Activated CD4-positive, alpha-beta T cell treated with anti-CD3 and anti-CD28 coated beads for 36 hours (primary cell): ENCODE results near the gene SLC29A1. TPM values are rescaled to one million over a fixed set of nuclear protein-coding genes. Genes with fewer than 3 reads are reported as not detected.

Experiments used
- ATAC-seq: fragments of 200-7000 bp; cut with Tn5 transposase; one replicate; pipeline ENCODE4 v1.10.0; 2021; ENCODE audit warnings: mild to moderate bottlenecking, moderate library complexity
- CTCF ChIA-PET: fragments of 350-600 bp; sonication (Branson Sonifier 250); formaldehyde crosslinking; loops from one replicate; lab custom pipeline; 2021; ENCODE audit warnings: antibody characterized with exemption; lab: Charles Lee
- POLR2A ChIA-PET: fragments of 350-600 bp; sonication (Branson Sonifier 250); formaldehyde crosslinking; loops from one replicate; lab custom pipeline; 2021; ENCODE audit warnings: antibody characterized with exemption, inconsistent platforms; lab: Charles Lee
- DNase-seq: peaks from one replicate; pipeline ENCODE4 v3.0.0-alpha.2; 2020
- H3K27ac Mint-ChIP-seq: one replicate; pipeline ENCODE4 v1.8.0; 2021; ENCODE audit warnings: mixed read lengths
- H3K27me3 Mint-ChIP-seq: one replicate; pipeline ENCODE4 v1.8.0; 2021; ENCODE audit warnings: mixed read lengths
- H3K36me3 Mint-ChIP-seq: one replicate; pipeline ENCODE4 v1.8.0; 2021; ENCODE audit warnings: low read depth, mixed read lengths
- H3K4me1 Mint-ChIP-seq: one replicate; pipeline ENCODE4 v1.8.0; 2021; ENCODE audit warnings: mixed read lengths
- H3K4me3 Mint-ChIP-seq: one replicate; pipeline ENCODE4 v1.8.0; 2021; ENCODE audit warnings: mild to moderate bottlenecking, moderate library complexity, mixed read lengths
- H3K9me3 Mint-ChIP-seq: one replicate; pipeline ENCODE4 v1.8.0; 2021; ENCODE audit warnings: low read depth, mixed read lengths
- intact Hi-C, 2 experiments: fragments of 100-400 bp; cut with DNase I in 1 of 2; cut with micrococcal nuclease in 1 of 2; formaldehyde crosslinking; loops; one replicate each; pipeline versions ENCODE4 v1.14.2 to v1.15.1; 2022 to 2024; cut with DNase I, micrococcal nuclease
- total RNA-seq, 2 experiments: library from RNA; stranded (reverse); gene quantifications; one replicate each; pipeline ENCODE4 v1.2.3, GENCODE V29; 2021

SLC29A1 gene
- total RNA-seq, 2 experiments from 2014 or later = 59.8 to 98.3 TPM

- Mint-ChIP-seq H3K9me3 (no peaks in the 10 kb centered on the region), H3K36me3 (peaks cover 15% of the 10 kb centered on the region), H3K27ac (peak overlapping the region; percentile 12), H3K4me1 (peaks cover 40% of the 10 kb centered on the region), H3K27me3 (no peaks in the 10 kb centered on the region), H3K4me3 (peak overlapping the region; percentile 83)
- ATAC-seq (peak; percentile 54), DNase-seq (peak; percentile 58)
- ChIA-PET POLR2A (interaction anchor here (0.7 to 3.2 kb wide), 10 partner anchors 11 to 595 kb away, joined by 3 to 55 read pairs (median 4); partner anchors contain the start of genes AARS2, GTPBP2, HSP90AB1 and SLC35B2), CTCF (interaction anchor here (0.5 to 1.8 kb wide), 21 partner anchors 9 to 1026 kb away, joined by 3 to 15 read pairs (median 4); partner anchors contain the start of genes AARS2, HSP90AB1 and SLC35B2)
- intact Hi-C loops = loop anchor here in 1 of 2 experiments (1.0 to 2.0 kb wide), 3 partner anchors 13 to 51 kb away; partner anchors contain the start of gene NFKBIE
Observed at GRCh38 chr6:44224029-44224964, 902 bp downstream of the SLC29A1 start.

GRCh38 chr6:44224965-44225305, 1.5 kb downstream of the SLC29A1 start:
- Mint-ChIP-seq H3K36me3 (peaks cover 17% of the 10 kb centered on the region), H3K9me3 (no peaks in the 10 kb centered on the region), H3K4me3 (peak overlapping the region; percentile 83), H3K4me1 (peaks cover 37% of the 10 kb centered on the region), H3K27me3 (no peaks in the 10 kb centered on the region), H3K27ac (no peak overlapping the region)
- DNase-seq = no peak
- CTCF ChIA-PET = interaction anchor here (0.5 to 1.8 kb wide), 18 partner anchors 8 to 1027 kb away, joined by 3 to 15 read pairs (median 4); partner anchors contain the start of genes AARS2, HSP90AB1 and SLC35B2
- ATAC-seq = no peak
- POLR2A ChIA-PET = interaction anchor here (0.9 to 3.2 kb wide), 7 partner anchors 13 to 88 kb away, joined by 3 to 55 read pairs (median 5); partner anchors contain the start of genes AARS2, HSP90AB1 and SLC35B2
- intact Hi-C loops = loop anchor here in 1 of 2 experiments (1.0 to 2.0 kb wide), 3 partner anchors 12 to 52 kb away; partner anchors contain the start of gene NFKBIE

GRCh38 chr6:44225579-44226325, 2.4 kb downstream of the SLC29A1 start:
- DNase-seq (no peak), ATAC-seq (no peak)
- Mint-ChIP-seq H3K9me3 (no peaks in the 10 kb centered on the region), H3K36me3 (peaks cover 23% of the 10 kb centered on the region), H3K27ac (no peak overlapping the region), H3K4me3 (peak overlapping the region; percentile 46), H3K27me3 (no peaks in the 10 kb centered on the region), H3K4me1 (peaks cover 35% of the 10 kb centered on the region)
- POLR2A ChIA-PET = no interaction called here
- intact Hi-C loops = loop anchor here in 1 of 2 experiments (2.0 kb wide), 2 partner anchors 39 to 53 kb away; partner anchors contain the start of gene NFKBIE
- CTCF ChIA-PET = interaction anchor here (1.2 to 1.8 kb wide), 2 partner anchors 9 to 12 kb away, joined by 3 to 15 read pairs; no protein-coding TSS in a partner anchor

GRCh38 chr6:44226368-44227147, 3.2 kb downstream of the SLC29A1 start:
- Mint-ChIP-seq H3K9me3 (no peaks in the 10 kb centered on the region), H3K36me3 (peaks cover 31% of the 10 kb centered on the region), H3K27ac (no peak overlapping the region), H3K27me3 (no peaks in the 10 kb centered on the region), H3K4me1 (peaks cover 30% of the 10 kb centered on the region), H3K4me3 (no peak overlapping the region)
- DNase-seq (no peak), ATAC-seq (no peak)
- ChIA-PET CTCF (interaction anchor here (0.6 to 0.9 kb wide), 2 partner anchors 9 to 79 kb away, joined by 3 read pairs; no protein-coding TSS in a partner anchor), POLR2A (no interaction called here)
- intact Hi-C loops = no loop called here

GRCh38 chr6:44227148-44227793, 3.9 kb downstream of the SLC29A1 start:
- peaks cover 24% of the 10 kb centered on the region for H3K4me1 Mint-ChIP-seq
- H3K27me3 Mint-ChIP-seq = no peaks in the 10 kb centered on the region
- no peaks in the 10 kb centered on the region for H3K9me3 Mint-ChIP-seq
- no peak overlapping the region for H3K27ac Mint-ChIP-seq
- no peak overlapping the region for H3K4me3 Mint-ChIP-seq
- intact Hi-C loops = no loop called here
- CTCF ChIA-PET = interaction anchor here (0.6 to 0.9 kb wide), 2 partner anchors 9 to 78 kb away, joined by 3 read pairs; no protein-coding TSS in a partner anchor
- DNase-seq = no peak
- peaks cover 35% of the 10 kb centered on the region for H3K36me3 Mint-ChIP-seq
- ATAC-seq = no peak
- POLR2A ChIA-PET = no interaction called here

GRCh38 chr6:44228031-44228430, 4.6 kb downstream of the SLC29A1 start:
- DNase-seq (no peak), ATAC-seq (no peak)
- Mint-ChIP-seq H3K36me3 (peaks cover 40% of the 10 kb centered on the region), H3K27ac (no peak overlapping the region), H3K4me1 (peaks cover 16% of the 10 kb centered on the region), H3K4me3 (no peak overlapping the region), H3K27me3 (no peaks in the 10 kb centered on the region), H3K9me3 (no peaks in the 10 kb centered on the region)
- POLR2A ChIA-PET = interaction anchor here (0.6 to 0.9 kb wide), 3 partner anchors 15 to 79 kb away, joined by 3 to 4 read pairs (median 3); partner anchors contain the start of gene HSP90AB1
- CTCF ChIA-PET = interaction anchor here (0.7 kb wide), 1 partner anchor 744 kb away, joined by 4 read pairs; no protein-coding TSS in a partner anchor
- intact Hi-C loops = no loop called here

- DNase-seq (no peak), ATAC-seq (no peak)
- H3K27me3 Mint-ChIP-seq = no peaks in the 10 kb centered on the region
- no peak overlapping the region for H3K4me3 Mint-ChIP-seq
- peaks cover 41% of the 10 kb centered on the region for H3K36me3 Mint-ChIP-seq
- H3K9me3 Mint-ChIP-seq = no peaks in the 10 kb centered on the region
- POLR2A ChIA-PET = interaction anchor here (0.6 to 0.9 kb wide), 3 partner anchors 16 to 79 kb away, joined by 3 to 4 read pairs (median 3); partner anchors contain the start of gene HSP90AB1
- peaks cover 15% of the 10 kb centered on the region for H3K4me1 Mint-ChIP-seq
- H3K27ac Mint-ChIP-seq = no peak overlapping the region
- CTCF ChIA-PET = interaction anchor here (0.7 kb wide), 1 partner anchor 744 kb away, joined by 4 read pairs; no protein-coding TSS in a partner anchor
- intact Hi-C loops = no loop called here
Observed at GRCh38 chr6:44228433-44228832, 5.0 kb downstream of the SLC29A1 start.

- no peaks in the 10 kb centered on the region for H3K27me3 Mint-ChIP-seq
- POLR2A ChIA-PET = interaction anchor here (0.9 kb wide), 1 partner anchor 18 kb away, joined by 4 read pairs; the partner anchor contains the start of gene HSP90AB1
- peaks cover 45% of the 10 kb centered on the region for H3K36me3 Mint-ChIP-seq
- CTCF ChIA-PET = no interaction called here
- DNase-seq = no peak
- no peak overlapping the region for H3K27ac Mint-ChIP-seq
- H3K9me3 Mint-ChIP-seq = no peaks in the 10 kb centered on the region
- intact Hi-C loops = no loop called here
- peaks cover 15% of the 10 kb centered on the region for H3K4me1 Mint-ChIP-seq
- ATAC-seq = no peak
- H3K4me3 Mint-ChIP-seq = no peak overlapping the region
Observed at GRCh38 chr6:44228836-44229235, 5.4 kb downstream of the SLC29A1 start.

GRCh38 chr6:44229376-44230033, 6.1 kb downstream of the SLC29A1 start:
- ChIA-PET POLR2A (no interaction called here), CTCF (no interaction called here)
- intact Hi-C loops = no loop called here
- H3K27me3 Mint-ChIP-seq = no peaks in the 10 kb centered on the region
- H3K4me1 Mint-ChIP-seq = peaks cover 12% of the 10 kb centered on the region
- DNase-seq = no peak
- ATAC-seq = no peak
- no peaks in the 10 kb centered on the region for H3K9me3 Mint-ChIP-seq
- H3K36me3 Mint-ChIP-seq = peaks cover 46% of the 10 kb centered on the region
- H3K27ac Mint-ChIP-seq = no peak overlapping the region
- no peak overlapping the region for H3K4me3 Mint-ChIP-seq
